Right atrium auricular region (tissue), 2 donors: ENCODE results near the gene SMIM14. TPM values are rescaled to one million over a fixed set of nuclear protein-coding genes. Genes with fewer than 3 reads are reported as not detected.

Source experiments
- DNase-seq: peaks from one replicate; pipeline ENCODE4 v3.0.0-alpha.2; 2019; ENCODE audit warnings: low spot score
- H3K27ac ChIP-seq, 2 donors: fragments of 200-600 bp; sonication (generic); 1 replicate in 1 of 2; 2 replicates in 1 of 2; pipeline ENCODE4 v1.5.1; 2016 to 2019
- H3K27me3 ChIP-seq, 2 donors: fragments of 200-600 bp; sonication (generic); one replicate each; pipeline versions ENCODE4 v1.5.1 to v1.6.0; 2017 to 2019
- H3K36me3 ChIP-seq: fragments of 200-600 bp; sonication (generic); one replicate; pipeline ENCODE4 v1.5.1; 2016
- H3K4me1 ChIP-seq, 2 donors: fragments of 200-600 bp; sonication (generic); one replicate each; pipeline versions ENCODE4 v1.5.1 to v1.6.0; 2017 to 2019
- H3K4me3 ChIP-seq, 2 donors: fragments of 200-600 bp; sonication (generic); 1 replicate in 1 of 2; 2 replicates in 1 of 2; pipeline ENCODE4 v1.5.1; 2017 to 2019; ENCODE audit warnings: mild to moderate bottlenecking in 1 of 2, moderate library complexity in 1 of 2
- H3K9me3 ChIP-seq, 2 donors: fragments of 200-600 bp; sonication (generic); one replicate each; pipeline ENCODE4 v1.5.1; 2019
- total RNA-seq, 2 donors: library from RNA; depleted of rRNA; stranded (reverse); fragments of >200 nt; gene quantifications; one replicate each; pipeline ENCODE4 v1.1.0, GENCODE V29; 2016
- TF ChIP-seq, protein P1 (sequence below), 2 donors: fragments of 200-600 bp; sonication (generic); IDR thresholded peaks; one replicate each; pipeline ENCODE4 v1.5.1; 2019; ENCODE audit warnings: antibody characterized with exemption in 2 of 2

Gene SMIM14
- total RNA-seq, 2 donors from 2014 or later = 15.2 to 16.6 TPM

DNA sequence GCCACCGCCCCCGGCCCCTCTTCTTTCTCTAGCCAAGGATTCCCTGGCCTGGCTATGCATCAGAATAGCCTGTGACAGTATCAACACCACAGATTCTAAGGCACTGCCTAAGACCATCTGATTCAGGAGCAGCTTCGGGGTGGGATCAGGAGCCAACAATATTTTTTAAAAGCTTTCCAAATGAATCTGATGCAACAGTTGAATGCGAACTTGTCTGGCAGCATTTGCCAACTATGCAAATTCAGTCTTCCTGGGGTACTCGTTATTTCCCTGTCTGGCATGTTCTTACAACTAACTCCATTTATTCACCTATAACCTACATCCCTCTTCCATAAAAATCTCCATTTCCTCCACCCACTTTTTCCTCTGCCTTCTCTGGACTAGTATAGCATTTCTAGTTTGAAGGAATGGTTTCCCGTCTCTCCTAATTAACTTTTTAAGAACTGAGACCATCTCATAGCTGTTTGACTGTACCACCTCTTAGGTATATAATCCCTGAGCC is 75.3 kb downstream of the SMIM14 start:
- Histone ChIP-seq H3K36me3 (peaks cover 9% of the 10 kb centered on the region), H3K4me3 (no peak overlapping the region), H3K4me1 (no peaks in the 10 kb centered on the region), H3K27ac (no peak overlapping the region), H3K9me3 (no peaks in the 10 kb centered on the region), H3K27me3 (no peaks in the 10 kb centered on the region)
- DNase-seq = no peak
- TF ChIP-seq, protein P1, sequence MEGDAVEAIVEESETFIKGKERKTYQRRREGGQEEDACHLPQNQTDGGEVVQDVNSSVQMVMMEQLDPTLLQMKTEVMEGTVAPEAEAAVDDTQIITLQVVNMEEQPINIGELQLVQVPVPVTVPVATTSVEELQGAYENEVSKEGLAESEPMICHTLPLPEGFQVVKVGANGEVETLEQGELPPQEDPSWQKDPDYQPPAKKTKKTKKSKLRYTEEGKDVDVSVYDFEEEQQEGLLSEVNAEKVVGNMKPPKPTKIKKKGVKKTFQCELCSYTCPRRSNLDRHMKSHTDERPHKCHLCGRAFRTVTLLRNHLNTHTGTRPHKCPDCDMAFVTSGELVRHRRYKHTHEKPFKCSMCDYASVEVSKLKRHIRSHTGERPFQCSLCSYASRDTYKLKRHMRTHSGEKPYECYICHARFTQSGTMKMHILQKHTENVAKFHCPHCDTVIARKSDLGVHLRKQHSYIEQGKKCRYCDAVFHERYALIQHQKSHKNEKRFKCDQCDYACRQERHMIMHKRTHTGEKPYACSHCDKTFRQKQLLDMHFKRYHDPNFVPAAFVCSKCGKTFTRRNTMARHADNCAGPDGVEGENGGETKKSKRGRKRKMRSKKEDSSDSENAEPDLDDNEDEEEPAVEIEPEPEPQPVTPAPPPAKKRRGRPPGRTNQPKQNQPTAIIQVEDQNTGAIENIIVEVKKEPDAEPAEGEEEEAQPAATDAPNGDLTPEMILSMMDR (IDR thresholded peaks at IDR 0.05) = no peak

DNA sequence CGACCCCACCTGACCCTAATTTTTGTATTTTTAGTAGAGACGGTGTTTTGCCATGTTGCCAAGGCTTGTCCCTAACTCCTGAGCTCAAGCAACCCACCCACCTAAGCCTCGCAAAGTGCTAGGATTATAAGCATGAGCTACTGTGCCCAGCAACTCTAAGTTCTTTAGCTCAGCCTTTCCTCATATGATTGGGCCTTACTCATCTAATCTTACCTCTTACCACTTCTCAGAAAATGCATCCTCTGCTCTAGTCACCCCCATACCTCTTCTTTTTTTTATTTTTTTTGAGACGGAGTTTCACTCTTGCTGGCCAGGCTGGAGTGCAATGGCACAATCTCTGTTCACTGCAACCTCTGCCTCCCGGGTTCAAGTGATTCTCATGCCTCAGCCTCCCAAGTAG is 75.9 kb downstream of the SMIM14 start:
- TF ChIP-seq, protein P1 (IDR thresholded peaks at IDR 0.05) = no peak
- no peak for DNase-seq
- H3K9me3 ChIP-seq = no peaks in the 10 kb centered on the region
- H3K4me1 ChIP-seq = no peaks in the 10 kb centered on the region
- H3K27ac ChIP-seq = no peak overlapping the region
- H3K4me3 ChIP-seq = no peak overlapping the region
- no peaks in the 10 kb centered on the region for H3K27me3 ChIP-seq
- H3K36me3 ChIP-seq = peaks cover 9% of the 10 kb centered on the region

DNA sequence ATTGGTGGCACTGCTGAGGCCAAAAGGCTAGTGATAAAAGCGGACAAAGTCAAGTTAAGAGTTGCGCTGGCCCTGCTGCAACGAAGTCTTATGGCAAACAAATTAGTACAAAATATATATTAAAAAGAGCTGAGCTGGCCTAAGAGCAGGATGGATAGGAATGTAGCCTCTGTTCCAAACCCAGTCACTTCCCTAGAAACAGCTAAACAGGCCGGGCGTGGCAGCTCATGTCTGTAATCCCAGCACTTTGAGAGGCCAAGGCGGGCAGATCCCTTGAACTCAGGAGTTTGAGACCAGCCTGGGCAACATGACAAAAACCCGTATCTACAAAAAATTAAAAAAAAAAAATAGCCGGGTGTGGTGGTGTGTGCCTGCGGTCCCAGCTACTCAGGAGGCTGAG is 79.0 kb downstream of the SMIM14 start:
- H3K9me3 ChIP-seq = no peaks in the 10 kb centered on the region
- no peak overlapping the region for H3K4me3 ChIP-seq
- H3K4me1 ChIP-seq = no peaks in the 10 kb centered on the region
- peak overlapping the region in 1 of 2 donors; percentile 53 for H3K27ac ChIP-seq
- TF ChIP-seq, protein P1 (IDR thresholded peaks at IDR 0.05) = no peak
- DNase-seq = peak; percentile 61
- H3K36me3 ChIP-seq = peaks cover 6% of the 10 kb centered on the region
- H3K27me3 ChIP-seq = no peaks in the 10 kb centered on the region

DNA sequence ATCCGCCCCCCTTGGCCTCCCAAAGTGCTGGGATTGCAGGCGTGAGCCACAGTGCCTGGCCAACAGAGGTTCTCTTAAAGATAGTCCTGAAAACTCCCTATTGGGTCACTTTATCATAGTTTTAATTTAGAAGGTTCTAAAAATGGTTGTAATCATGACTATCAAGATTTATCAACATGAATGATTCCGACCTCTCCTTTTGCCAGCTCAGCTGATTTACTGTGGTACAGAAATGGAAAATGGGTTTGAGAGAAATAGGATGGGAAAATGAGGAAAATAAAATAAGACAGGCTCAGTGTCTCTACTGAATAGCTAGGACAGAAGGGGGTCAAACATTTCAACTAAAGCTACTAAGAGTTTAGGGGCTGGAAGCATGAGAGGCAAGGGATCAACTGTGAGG is 83.2 kb downstream of the SMIM14 start:
- Histone ChIP-seq H3K4me1 (no peaks in the 10 kb centered on the region), H3K36me3 (peaks cover 15% of the 10 kb centered on the region), H3K9me3 (no peaks in the 10 kb centered on the region), H3K4me3 (no peak overlapping the region), H3K27me3 (no peaks in the 10 kb centered on the region), H3K27ac (no peak overlapping the region)
- no peak for DNase-seq
- TF ChIP-seq, protein P1 (IDR thresholded peaks at IDR 0.05) = no peak

DNA sequence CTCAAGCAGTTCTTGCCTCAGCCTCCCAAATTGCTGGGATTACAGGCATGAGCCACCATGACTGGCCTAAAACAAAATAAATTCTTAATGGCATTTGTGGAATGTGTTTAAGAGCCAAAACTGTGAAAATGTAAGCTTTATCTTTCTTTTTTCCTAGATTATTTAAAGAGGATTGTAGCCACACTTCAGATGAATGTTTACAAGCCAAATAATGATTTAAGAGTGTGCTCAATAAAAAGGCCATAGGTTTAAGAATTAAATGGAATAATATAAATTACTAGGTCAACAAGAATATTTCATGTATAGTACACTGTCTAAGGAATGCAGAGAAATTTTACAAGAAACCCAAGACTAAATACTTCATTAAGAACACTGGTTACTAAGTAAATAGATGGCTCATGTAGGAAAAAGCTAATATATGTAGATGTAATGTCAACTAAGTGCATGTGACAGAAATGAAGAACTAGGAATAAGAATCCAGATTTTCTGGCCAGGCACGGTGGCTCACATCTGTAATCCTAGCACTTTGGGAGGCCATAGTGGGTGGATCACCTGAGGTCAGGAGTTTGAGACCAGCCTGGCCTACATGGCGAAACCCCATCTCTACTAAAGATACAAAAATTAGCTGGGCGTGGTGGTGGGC is 90.1 kb downstream of the SMIM14 start:
- Histone ChIP-seq H3K36me3 (peaks cover 15% of the 10 kb centered on the region), H3K4me1 (no peaks in the 10 kb centered on the region), H3K27ac (no peak overlapping the region), H3K4me3 (no peak overlapping the region), H3K9me3 (no peaks in the 10 kb centered on the region), H3K27me3 (no peaks in the 10 kb centered on the region)
- TF ChIP-seq, protein P1 (IDR thresholded peaks at IDR 0.05) = no peak
- DNase-seq = no peak
